G401 (cell line): ENCODE results near the gene SLC12A9. TPM values are rescaled to one million over a fixed set of nuclear protein-coding genes. Genes with fewer than 3 reads are reported as not detected.
"Not testable (repeated sequence)": the region's sequence is repeated elsewhere in the genome, so short reads cannot be mapped to it uniquely, and the experiment has no call there.

ENCODE experiments used
- DNase-seq: peaks from one replicate; pipeline ENCODE4 v3.0.0-alpha.2; 2015; ENCODE audit warnings: low spot score
- in situ Hi-C: cut with HindIII; loops from 2 replicates; pipeline ENCODE4 v1.10.0; 2016; ENCODE audit warnings: low sequenced_read_pairs, mixed read lengths
- total RNA-seq: library from RNA; depleted of rRNA; stranded (reverse); fragments of >200 nt; shearing (Covaris generic); gene quantifications from 2 replicates; pipeline ENCODE4 v1.2.3, GENCODE V29; 2014

SLC12A9 gene
- total RNA-seq, 1 experiment from 2014 or later, result 25.8 TPM

GRCh38 chr7:100824499-100825214 lies 27.9 kb upstream of the SLC12A9 start:
- in situ Hi-C loops, result no loop called here
- no peak for DNase-seq

- in situ Hi-C loops, result no loop called here
- no peak for DNase-seq
Measured at GRCh38 chr7:100825215-100825671, 27.3 kb upstream of the SLC12A9 start.

- in situ Hi-C loops, result no loop called here
Measured at GRCh38 chr7:100825751-100826513, 26.6 kb upstream of the SLC12A9 start.

GRCh38 chr7:100826514-100827329 lies 25.8 kb upstream of the SLC12A9 start:
- in situ Hi-C loops, result no loop called here
- DNase-seq, result no peak

More at GRCh38 chr7:100825751-100826513, 26.6 kb upstream of the SLC12A9 start:
- DNase-seq, result peak; percentile 21

- in situ Hi-C loops, result no loop called here
- peak; percentile 48 for DNase-seq
Measured at GRCh38 chr7:100827330-100828226, 24.9 kb upstream of the SLC12A9 start, which contains the start of gene EPHB4. Gene EPHB4, minus strand, starts transcription at chr7:100827523. Its CDS starts 493 bp downstream, at chr7:100827030.

GRCh38 chr7:100829150-100829716 lies 23.3 kb upstream of the SLC12A9 start:
- no peak for DNase-seq

GRCh38 chr7:100830396-100830795 lies 22.1 kb upstream of the SLC12A9 start:
- in situ Hi-C loops, result no loop called here
- DNase-seq, result no peak

More at GRCh38 chr7:100829150-100829716, 23.3 kb upstream of the SLC12A9 start:
- in situ Hi-C loops, result no loop called here

GRCh38 chr7:100832281-100832633 lies 20.3 kb upstream of the SLC12A9 start:
- in situ Hi-C loops, result no loop called here
- DNase-seq, result no peak

GRCh38 chr7:100835903-100836811 lies 16.4 kb upstream of the SLC12A9 start:
- DNase-seq, result peak; percentile 37
- in situ Hi-C loops, result no loop called here

GRCh38 chr7:100836812-100837098 lies 15.8 kb upstream of the SLC12A9 start:
- DNase-seq, result no peak
- in situ Hi-C loops, result no loop called here

- DNase-seq, result peak; percentile 93
- in situ Hi-C loops, result no loop called here
Measured at GRCh38 chr7:100837099-100837836, 15.2 kb upstream of the SLC12A9 start.

- no peak for DNase-seq
- in situ Hi-C loops, result no loop called here
Measured at GRCh38 chr7:100839361-100839760, 13.2 kb upstream of the SLC12A9 start.

- in situ Hi-C loops, result no loop called here
- no peak for DNase-seq
Measured at GRCh38 chr7:100840470-100841100, 11.9 kb upstream of the SLC12A9 start.

GRCh38 chr7:100847360-100847759 lies 5.2 kb upstream of the SLC12A9 start:
- in situ Hi-C loops, result no loop called here

GRCh38 chr7:100854146-100854895 lies 1.8 kb downstream of the SLC12A9 start:
- in situ Hi-C loops, result no loop called here
- DNase-seq, result no peak

More at GRCh38 chr7:100847360-100847759, 5.2 kb upstream of the SLC12A9 start:
- no peak for DNase-seq

- DNase-seq, in situ Hi-C loops: not testable (repeated sequence)
Measured at GRCh38 chr7:100854899-100855298, 2.4 kb downstream of the SLC12A9 start.
